SKM-1 treated with dmso at 0.1 percent for 144 hours (cell line): Measurements from ENCODE around the gene MND1.

Experiments used
- DNase-seq: peaks from one replicate; lab custom pipeline; 2025; ENCODE audit not compliant: unreplicated experiment; lab: John Stamatoyannopoulos, UW

The MND1 gene, protein sequence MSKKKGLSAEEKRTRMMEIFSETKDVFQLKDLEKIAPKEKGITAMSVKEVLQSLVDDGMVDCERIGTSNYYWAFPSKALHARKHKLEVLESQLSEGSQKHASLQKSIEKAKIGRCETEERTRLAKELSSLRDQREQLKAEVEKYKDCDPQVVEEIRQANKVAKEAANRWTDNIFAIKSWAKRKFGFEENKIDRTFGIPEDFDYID

DNA sequence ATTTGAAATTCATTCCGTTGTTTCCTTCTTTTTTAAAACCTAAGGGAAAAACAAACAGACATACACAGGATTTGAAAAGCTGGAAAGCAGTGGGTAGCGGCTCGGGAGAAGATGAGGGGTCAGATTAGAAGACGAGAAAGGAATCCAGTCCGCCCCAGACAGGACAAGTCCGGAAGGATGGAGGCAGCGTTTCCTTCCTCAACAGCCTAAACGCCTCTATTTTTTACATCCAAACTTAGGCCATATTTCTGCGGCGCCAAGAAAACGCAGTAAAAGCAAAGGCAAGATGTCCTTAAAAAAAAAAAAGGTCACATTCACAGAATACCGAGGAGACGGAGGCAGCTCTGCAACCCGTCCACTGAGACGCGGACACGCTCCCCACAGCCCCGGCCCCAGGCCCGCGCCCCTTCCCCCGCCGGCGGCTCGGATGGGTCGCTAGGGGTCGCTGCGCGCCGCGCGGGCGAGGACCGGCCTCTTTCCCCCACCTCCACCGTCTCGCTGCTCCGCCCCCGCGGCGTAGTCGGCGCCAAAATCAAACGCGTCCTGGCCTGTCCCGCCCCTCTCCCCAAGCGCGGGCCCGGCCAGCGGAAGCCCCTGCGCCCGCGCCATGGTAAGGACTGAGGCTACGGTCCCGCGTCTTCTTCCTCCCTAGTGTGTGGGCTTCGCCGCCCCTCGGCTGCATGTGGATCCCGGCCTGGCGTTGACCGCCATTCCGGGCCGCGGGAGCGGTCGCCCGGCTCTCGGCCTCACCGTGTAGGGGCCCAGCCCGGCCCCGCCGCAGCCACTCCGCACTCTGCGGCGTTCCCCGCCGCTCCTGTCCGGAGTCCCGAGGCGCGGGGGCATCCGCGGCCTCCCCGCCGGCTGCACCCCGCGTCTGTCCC, at the start of gene MND1:
MND1 (plus strand) TSS at position 558 of the 881 bp plus-strand sequence; CDS start at position 608, 50 bp downstream.
- peak; percentile 75 for DNase-seq

DNA sequence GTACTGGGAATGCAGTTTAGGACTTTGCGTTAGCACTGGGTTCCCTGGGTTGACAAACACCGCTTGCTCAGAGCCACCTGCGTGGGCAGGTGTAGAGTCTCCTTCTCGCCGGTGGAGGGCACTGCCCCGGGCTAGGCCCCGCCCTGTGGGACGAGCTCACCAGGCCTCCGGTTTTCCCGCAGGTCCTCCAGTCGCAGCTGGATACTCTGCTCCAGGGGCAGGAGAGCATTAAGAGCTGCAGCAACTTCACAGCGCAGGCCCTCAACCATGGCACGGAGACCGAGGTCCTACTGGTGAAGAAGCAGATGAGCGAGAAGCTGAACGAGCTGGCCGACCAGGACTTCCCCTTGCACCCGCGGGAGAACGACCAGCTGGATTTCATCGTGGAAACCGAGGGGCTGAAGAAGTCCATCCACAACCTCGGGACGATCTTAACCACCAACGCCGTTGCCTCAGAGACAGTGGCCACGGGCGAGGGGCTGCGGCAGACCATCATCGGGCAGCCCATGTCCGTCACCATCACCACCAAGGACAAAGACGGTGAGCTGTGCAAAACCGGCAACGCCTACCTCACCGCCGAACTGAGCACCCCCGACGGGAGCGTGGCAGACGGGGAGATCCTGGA, 49.2 kb upstream of the MND1 start:
- DNase-seq = no peak

DNA sequence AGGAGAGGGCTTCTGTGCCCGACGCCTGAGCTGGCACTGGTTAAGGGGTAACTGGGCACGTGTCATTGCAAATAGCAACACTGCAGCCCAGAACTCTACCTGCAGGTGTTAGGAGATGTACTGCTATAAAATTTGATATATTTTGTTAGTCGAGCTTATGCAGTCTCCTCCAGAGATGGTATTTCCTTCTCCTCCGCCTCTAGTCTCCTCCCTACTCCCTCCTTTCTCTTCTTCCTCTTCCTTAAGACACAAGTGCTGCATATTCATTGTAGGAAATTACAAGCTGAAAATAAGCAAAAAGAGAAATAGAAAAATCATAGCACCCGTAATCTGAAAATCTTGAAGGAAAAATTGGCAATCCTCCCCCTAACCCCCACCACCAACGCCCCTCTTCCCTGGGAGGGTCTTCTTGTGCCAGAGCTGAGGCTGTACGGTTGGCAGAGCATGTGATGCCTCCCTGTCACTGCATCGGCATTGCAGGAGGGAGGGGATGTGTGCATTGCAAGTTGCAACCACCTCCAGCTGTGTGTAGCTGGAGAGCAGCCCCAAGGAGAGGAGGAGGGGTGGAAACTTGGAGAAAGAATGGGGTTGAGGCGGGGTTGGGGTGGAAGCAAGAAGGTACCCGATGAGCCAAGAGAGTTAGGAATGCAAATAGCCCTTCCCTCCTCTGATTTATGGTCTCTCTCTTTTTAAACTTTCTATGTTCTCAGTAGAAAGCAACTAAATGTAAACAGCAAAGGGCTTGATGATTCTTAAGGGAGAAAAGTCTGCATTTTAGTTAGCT, 48.3 kb upstream of the MND1 start:
- no peak for DNase-seq

DNA sequence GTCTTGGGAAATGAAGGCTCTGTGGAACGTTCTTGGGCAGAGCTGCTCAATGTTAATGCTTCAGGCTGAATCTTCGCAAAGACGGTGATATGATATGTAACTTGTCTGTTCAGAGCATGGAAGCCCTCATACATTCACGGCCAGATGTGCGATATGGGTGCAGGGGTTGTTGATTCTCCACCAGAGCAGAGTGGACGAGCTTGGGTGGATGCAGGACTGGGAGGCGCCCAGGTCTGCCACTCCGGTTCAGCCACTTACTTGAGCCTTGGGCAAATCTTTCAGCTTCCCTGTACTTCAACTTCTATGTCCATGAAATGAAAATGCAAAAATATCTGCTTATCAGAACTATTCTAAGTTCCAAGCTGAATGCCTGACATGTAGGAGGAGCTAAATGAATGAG, 47.4 kb upstream of the MND1 start:
- no peak for DNase-seq

DNA sequence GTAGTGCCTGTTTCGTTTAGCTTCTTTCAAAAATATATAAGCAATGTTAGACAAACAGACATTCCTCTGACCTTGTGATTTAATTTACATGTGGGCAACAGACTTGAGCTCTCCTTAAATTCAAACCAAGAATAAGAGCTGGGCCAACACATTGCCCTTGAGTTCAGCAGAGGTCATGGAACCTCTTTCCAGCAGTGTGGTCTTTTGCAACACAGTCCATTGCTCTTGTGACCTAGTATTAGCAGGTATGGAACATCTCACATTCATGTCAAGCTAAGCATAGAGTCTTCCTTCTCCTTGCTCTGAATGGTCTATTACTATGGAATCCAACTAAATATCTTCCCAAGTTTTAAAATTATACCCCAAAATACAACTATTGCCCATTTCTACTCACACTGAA, 33.7 kb upstream of the MND1 start:
- DNase-seq = no peak

DNA sequence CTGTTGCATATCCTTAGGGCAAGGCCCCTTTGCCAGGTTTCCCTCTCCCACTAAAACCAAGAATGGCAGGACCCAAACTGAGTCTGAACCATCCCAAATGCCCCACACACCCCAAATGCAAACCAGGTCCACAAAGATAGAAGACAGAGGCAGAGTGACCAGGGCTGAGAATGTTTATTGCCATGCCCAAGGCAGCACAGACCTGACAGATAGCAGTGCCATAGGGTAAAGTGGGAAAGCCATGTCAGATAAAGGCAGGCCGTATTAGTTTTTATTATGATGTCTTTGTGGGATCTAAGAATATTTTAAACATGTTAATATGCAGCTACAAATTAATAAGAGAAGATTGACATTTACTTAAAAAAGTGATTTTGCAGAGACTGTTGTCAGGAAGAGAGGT, 29.6 kb upstream of the MND1 start:
- no peak for DNase-seq

DNA sequence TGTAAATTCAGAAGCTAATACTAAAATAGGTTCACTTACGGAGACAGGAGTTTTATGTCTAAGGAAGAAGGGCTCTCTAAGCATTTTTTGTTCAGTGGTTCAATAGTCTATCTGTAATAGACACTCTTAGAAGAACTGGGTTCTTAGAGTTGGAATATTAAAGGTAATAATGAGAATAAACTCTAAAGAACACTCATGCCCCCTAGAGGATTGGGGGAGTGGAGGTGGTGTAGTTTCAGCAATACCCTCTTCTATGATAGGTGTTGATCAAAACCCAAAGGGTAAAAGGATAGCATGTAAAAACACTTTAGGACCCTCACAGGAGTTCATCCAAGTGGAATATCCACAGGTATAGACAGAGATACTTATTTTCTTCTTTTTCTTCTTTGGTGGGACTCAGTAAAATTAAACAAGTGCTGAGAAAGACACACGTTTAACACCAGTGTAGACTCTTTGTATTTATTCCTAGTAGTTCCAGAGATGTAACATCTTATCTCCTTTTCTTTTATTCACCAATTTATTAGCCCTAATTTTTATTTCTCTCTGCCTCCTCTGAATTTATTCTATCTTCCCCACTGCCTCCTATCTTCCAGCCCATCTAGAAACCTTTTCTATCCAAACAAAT, 25.7 kb upstream of the MND1 start:
- DNase-seq = peak; percentile 44

DNA sequence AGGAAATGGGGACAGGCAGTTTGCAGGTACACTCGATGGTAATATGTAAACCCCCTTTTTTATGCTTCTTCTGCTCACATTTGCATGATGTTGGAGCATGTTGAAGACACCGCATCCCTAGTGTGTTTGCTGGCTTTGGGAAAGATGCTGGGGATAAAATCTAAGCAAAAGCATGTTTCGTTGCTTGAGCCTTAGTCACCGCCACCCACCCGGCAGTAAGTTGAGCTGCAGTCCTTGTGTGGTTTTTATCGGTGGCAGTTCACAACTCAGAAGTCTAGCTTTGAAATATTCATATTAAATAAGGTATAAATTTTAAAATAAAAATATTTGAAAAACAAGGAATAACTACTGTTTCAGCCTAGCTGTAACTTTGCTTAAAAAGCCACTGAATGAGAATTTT, 21.7 kb upstream of the MND1 start:
- DNase-seq = no peak

DNA sequence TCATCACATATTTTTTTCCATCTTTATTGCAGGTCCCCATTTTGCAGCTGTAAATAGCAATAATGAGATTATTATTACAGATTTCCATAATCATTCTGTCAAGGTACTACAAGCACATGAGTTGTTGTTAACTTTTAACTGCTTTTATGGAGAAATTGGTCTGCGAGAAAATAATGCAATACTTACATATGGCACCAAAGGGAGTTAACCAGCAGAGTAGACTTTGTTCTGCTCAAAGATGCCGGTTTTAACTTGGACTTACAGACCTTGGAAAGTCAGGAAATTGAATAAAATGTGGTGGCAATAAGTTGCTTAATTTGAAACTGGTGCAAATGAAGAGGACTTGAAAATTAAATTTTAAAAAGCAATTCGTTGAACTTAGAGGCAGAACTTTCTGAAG, 20.4 kb upstream of the MND1 start:
- no peak for DNase-seq

DNA sequence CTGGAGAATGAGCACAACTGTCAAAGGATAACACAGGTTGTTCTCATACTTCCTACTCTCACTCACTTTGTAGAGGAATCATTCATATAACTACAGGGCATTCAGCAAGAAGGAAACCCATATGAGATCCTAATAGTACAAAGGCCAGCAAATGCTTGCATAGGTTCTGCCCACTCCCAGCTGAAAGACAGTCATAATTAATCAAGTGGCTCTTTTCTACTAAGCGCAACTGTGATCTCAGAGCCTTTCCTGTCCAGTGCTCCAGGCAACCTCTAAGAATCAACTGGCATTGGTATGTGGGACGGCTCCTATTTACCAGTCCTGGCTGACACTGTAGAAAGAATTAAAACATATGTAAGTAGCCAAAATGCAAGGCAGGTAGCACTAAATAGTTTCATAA, 18.9 kb upstream of the MND1 start:
- no peak for DNase-seq

DNA sequence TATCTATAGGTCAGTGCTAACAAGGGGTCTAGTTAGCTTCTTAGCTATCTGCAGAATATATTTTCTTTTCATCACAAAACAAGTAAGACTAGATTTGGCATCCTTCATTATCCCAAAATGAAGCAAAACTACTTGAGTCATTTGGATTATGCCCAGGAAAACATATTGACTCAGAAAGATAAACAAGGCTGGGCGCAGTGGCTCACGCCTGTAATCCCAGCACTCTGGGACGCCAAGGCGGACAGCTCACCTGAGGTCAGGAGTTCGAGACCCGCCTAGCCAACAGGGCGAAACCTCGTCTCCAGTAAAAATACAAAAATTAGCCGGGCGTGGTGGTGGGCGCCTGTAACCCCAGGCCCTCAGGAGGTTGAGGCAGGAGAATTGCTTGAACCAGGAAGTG, 18.0 kb upstream of the MND1 start:
- no peak for DNase-seq

DNA sequence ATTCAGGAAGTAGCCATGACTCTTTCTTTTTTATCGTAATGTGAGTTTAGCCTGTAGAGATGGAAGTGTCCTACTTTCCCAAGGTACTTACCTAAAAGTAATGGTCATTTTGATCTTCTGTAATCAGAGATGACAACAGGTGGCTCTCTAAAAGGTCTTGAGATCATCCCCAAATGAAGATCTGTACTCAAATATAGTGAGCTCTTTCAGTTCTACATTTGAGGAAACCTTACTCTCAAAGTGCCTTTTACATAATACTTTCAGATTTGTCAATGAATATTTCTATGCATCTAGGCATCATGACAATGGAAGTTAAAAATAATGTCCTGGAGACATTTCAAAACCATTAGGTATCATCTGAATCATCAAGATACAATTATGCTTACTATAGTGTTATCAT, 17.2 kb upstream of the MND1 start:
- DNase-seq = no peak

DNA sequence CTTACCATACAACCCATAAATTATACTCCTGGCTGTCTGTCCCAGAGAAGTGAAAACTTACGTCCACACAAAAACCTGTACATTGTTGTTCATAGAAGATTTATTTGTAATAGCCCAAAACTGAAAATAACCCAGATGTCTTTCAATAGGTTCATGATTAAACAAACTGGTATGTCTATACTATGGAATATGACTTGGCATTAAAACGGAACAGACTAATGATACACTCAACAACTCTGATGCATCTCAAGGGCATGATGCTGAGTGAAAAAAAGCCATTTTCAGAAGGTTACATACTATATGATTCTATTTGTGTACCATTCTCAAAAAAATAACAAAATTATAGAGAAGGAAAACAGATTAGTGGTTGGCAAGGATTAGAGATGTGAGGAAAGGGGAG, 11.6 kb upstream of the MND1 start:
- DNase-seq = no peak

DNA sequence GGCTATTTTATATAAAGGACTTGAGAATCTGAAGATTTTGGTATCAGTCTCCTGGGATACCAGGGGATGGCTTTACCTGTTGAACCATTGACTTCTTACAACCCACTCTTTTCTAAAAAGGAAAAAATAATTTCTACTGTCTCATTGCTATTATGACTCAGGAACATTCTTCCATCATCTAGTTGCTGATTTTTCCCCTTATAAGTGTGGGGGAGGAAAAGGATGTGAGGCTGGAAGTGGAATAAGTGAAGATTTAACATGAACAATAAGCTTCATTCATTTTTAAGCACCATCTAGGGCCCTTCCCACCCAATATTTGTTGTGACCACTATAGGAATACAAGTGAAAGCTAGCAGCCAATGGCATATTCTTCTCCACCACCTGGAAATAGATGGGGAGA, 10.6 kb upstream of the MND1 start:
- DNase-seq = no peak

DNA sequence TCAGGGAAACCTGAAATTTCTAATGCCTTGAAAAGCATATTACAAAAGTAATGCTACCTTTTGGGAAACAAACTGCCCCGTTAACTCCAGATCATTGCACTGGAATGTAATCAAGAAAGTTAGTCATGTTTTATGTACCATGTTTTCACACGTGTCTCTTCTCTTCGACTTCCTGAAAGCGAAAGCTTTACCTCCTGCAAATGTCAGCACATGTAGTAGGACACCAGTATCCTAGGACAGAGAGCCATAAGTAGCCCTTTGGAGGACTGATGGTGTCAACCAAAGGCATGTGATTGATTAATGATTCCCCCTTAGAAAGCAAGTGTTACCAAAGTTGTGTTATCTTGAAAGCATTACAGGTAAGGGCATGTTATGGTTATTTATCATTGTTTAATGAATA, 8.8 kb upstream of the MND1 start:
- DNase-seq = no peak

DNA sequence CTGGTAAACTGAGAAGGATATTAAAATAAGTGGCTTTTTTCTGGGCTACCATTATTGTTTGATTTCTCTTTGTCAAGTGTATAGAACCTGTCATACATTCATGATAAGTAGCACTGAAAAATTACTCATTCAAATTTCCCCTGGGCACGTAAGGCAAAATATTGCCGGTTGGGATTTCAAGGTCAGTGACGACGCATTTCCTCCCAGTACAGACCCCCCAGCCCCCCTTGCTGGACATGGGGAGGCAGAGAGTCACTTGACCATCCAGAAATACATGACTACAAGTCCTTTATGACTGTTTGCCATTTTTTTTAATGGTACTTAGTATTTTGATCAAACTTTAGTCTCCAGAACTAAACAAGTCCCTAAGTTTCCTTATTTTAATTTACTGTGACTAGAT, 6.8 kb upstream of the MND1 start:
- DNase-seq = no peak

DNA sequence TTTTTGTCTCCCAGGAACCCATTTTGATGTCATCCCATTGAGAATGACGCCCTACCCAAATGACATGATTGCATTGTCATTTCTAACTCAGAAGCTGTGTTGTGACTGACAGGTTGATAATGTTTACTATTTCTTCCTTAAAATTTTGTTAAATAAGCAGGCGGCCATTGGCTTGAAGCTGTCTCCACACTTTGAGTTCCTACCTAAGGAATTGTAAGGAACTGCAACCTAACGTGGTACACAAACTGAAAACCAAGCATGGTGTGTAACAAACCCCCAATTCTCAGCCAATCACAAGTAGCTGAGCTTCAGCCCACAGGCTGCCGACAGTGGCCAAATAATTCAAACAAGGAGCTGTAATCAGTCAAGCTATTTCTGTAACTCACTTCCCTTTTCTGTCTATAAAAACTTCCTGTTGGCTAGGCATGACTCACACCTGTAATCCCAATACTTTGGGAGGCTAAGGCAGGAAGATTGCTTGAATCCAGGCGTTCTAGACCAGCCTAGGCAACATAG, 2.9 kb upstream of the MND1 start:
- DNase-seq = peak; percentile 85

DNA sequence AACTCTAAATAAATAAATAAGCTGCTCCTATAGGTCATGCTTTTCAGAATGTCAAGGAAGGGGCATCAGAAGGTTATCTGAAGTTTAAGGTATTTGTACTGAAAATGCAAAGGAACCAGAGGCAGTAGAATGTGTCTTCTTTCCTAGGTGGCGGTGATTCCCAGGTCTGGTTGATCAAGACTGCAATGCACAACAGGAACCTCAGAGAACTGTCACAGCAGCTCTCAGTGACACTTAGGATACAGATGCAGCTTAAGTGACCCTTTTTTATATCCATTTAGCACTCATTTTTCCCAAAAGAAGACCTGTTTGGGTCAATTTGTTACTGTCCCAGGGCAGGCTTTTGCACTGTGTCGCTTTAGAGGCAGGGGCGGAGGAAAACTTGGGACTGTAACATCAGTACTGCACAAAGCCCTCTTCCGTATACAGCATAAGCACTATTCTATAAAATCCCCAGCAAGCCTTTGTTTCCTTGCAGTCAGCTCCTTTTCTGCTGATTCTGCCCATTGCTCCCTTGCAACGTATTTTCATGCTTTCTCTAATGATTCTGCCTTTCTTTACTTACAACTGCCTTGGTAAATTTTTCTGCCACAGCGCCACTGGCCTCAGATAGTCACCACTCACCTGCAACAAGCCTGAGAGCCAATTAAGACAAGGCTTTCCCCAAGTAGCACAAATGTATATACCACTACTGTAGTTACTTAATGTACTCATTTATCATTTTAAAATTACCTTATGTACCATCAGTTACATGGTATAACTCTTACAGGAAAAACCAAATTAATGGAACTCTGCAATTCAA, 1.5 kb upstream of the MND1 start:
- DNase-seq = no peak

DNA sequence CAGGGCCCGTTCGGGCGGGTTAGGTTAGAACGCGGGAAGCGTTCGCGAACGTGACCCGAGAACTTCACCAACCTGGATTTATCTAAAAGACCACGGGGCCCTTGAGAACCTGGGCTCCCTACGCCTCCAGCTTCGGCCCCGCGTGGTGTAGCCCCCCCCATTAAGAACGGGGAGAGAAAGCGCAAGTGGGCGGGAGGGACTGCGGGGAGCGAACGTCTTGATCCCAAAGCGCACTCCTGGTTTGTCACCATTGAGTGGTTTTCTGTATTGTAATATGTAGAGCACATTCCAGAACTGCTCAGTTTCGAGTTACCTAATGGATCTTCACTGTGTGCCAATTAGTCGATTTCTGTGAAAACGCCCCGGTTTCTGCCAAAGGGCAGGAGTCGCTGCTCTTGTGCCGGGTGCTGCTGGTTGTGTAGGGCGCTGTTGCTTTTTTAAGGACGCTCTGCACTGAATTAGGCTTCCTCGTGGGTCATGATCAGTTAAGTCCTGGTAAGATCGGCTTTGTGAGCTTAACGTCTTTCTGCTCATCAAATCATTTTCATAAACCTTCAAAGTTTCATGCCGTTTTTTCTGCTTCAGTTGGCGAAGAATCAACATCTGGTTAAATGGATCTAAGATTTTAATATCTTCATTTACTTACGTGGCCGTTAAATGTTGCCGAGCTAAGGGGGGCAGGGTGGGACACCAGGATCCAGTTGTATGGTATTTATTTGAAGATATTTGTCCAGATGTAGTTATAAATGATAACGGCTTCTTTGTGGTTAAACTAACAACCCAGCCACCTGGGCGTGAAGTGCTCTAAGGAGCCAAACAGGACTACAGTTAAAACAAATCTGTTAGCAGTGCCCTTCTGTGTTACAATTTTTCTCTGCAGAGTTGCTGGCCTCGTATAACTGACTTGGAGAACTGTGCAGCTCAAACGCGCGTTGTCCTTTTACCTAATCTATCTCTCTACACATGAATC, 809 bp downstream of the MND1 start:
- DNase-seq = peak; percentile 50
